Measurements from ENCODE around the gene KCNN1.
A peak's percentile ranks its signal among the peaks of the same experiment; 100 is the strongest.

KCNN1 gene

GRCh38 chr19:17948931-17949930 is 17.7 kb upstream of the KCNN1 start:
- peak overlapping the region; percentile 47; the same call in 1 of the 2 replicates for H3K27ac ChIP-seq
- TF ChIP-seq CTCF (IDR thresholded peaks at IDR 0.05): no peak
- TF ChIP-seq ZFX (IDR thresholded peaks at IDR 0.05; ENCODE audit: borderline replicate concordance): no peak

GRCh38 chr19:17949956-17950309 is 17.0 kb upstream of the KCNN1 start:
- H3K27ac ChIP-seq: peak overlapping the region; percentile 47; the same call in 1 of the 2 replicates
- no peak for TF ChIP-seq ZFX (IDR thresholded peaks at IDR 0.05; ENCODE audit: borderline replicate concordance)
- no peak for TF ChIP-seq CTCF (IDR thresholded peaks at IDR 0.05)

- TF ChIP-seq CTCF (IDR thresholded peaks at IDR 0.05) (no peak), ZFX (IDR thresholded peaks at IDR 0.05; ENCODE audit: borderline replicate concordance) (no peak)
- H3K27ac ChIP-seq: peak overlapping the region; percentile 47; the same call in 1 of the 2 replicates
These were observed 16.4 kb upstream of the KCNN1 start for GRCh38 chr19:17950310-17951156.

GRCh38 chr19:17951157-17951989 is 15.5 kb upstream of the KCNN1 start:
- TF ChIP-seq ZFX (IDR thresholded peaks at IDR 0.05; ENCODE audit: borderline replicate concordance): no peak
- no peak for TF ChIP-seq CTCF (IDR thresholded peaks at IDR 0.05)
- no peak overlapping the region for H3K27ac ChIP-seq

GRCh38 chr19:17951990-17952976 is 14.6 kb upstream of the KCNN1 start:
- TF ChIP-seq CTCF (IDR thresholded peaks at IDR 0.05) (0 out of 2 replicates have a peak, but pooled peaks have one; percentile 4), ZFX (IDR thresholded peaks at IDR 0.05; ENCODE audit: borderline replicate concordance) (no peak)
- no peak overlapping the region for H3K27ac ChIP-seq
